A549 (cell line): ENCODE measurements around the gene ENPP4. TPM values are rescaled to one million over a fixed set of nuclear protein-coding genes. Genes with fewer than 3 reads are reported as not detected.

ENCODE experiments used
- ATAC-seq, 2 experiments: fragments of 200-7000 bp in 1 of 2; fragments of >200 bp in 1 of 2; cut with Nextera tagmentation in 1 of 2; cut with Tn5 transposase in 1 of 2; 3 replicates each; pipeline versions ENCODE4 v1.8.0 to v1.9.1; 2018 to 2020; ENCODE audit warnings: mild to moderate bottlenecking in 1 of 2, moderate library complexity in 1 of 2
- CTCF ChIA-PET: fragments of 300-600 bp; sonication (Branson Sonifier 250); formaldehyde crosslinking; extraction: SDS; loops from one replicate; lab custom pipeline; 2021; ENCODE audit warnings: antibody characterized with exemption, inconsistent platforms; lab: Yijun Ruan, JAX
- POLR2A ChIA-PET: fragments of 350-600 bp; formaldehyde crosslinking; extraction: SDS; loops from one replicate; lab custom pipeline; 2021; ENCODE audit warnings: antibody characterized with exemption, inconsistent platforms; lab: Yijun Ruan, JAX
- DNase-seq, 2 experiments: peaks; one replicate each; pipeline versions ENCODE4 v3.0.0 to v3.0.0-alpha.2; 2011 to 2016; ENCODE audit warnings: low read depth in 1 of 2, low spot score in 1 of 2
- FAIRE-seq: peaks from 2 replicates; lab custom pipeline; 2011; peaks lifted over from hg19 to GRCh38; lab: Jason Lieb, UNC
- H3K27ac ChIP-seq, 2 experiments: fragments of >200 bp; sonication (Bioruptor Twin); formaldehyde crosslinking; 3 replicates each; pipeline ENCODE4 v1.5.1; 2016 to 2017
- H3K4me1 ChIP-seq: fragments of >200 bp; sonication (Bioruptor Twin); formaldehyde crosslinking; 3 replicates; pipeline ENCODE4 v1.6.1; 2016
- H3K4me2 ChIP-seq: fragments of >200 bp; sonication (Bioruptor Twin); formaldehyde crosslinking; 3 replicates; pipeline ENCODE4 v1.6.1; 2016
- H3K4me3 ChIP-seq: fragments of >200 bp; sonication (Bioruptor Twin); formaldehyde crosslinking; 3 replicates; pipeline ENCODE4 v1.5.1; 2016
- H3K9me3 ChIP-seq: fragments of >200 bp; sonication (Bioruptor Twin); formaldehyde crosslinking; 3 replicates; pipeline ENCODE4 v1.6.1; 2016
- ATOH8 ChIP-seq: fragments of 250-450 bp; sonication (Bioruptor Pico); IDR thresholded peaks from 2 replicates; pipeline ENCODE4 v1.5.0; 2020; ENCODE audit warnings: low read depth, mild to moderate bottlenecking, moderate library complexity
- CBX8 ChIP-seq: fragments of 200-600 bp; sonication (generic); IDR thresholded peaks from 2 replicates; pipeline ENCODE4 v1.6.1; 2016
- EHMT2 ChIP-seq: fragments of 200-600 bp; sonication (generic); IDR thresholded peaks from 2 replicates; pipeline ENCODE4 v1.6.1; 2016; ENCODE audit warnings: antibody characterized with exemption, low read depth, mild to moderate bottlenecking, moderate library complexity
- EP300 ChIP-seq, 2 experiments: fragments of >200 bp; sonication (Bioruptor Twin); formaldehyde crosslinking; IDR thresholded peaks; 2 replicates in 1 of 2; 3 replicates in 1 of 2; pipeline ENCODE4 v1.6.1; 2016 to 2017
- FOSB ChIP-seq: fragments of 250-450 bp; sonication (Bioruptor Pico); IDR thresholded peaks from 2 replicates; pipeline ENCODE4 v1.5.0; 2020; ENCODE audit warnings: mild to moderate bottlenecking, moderate library complexity
- HOXA7 ChIP-seq: fragments of 250-450 bp; sonication (Bioruptor Pico); IDR thresholded peaks from 2 replicates; pipeline ENCODE4 v1.5.0; 2020; ENCODE audit warnings: mild to moderate bottlenecking, moderate library complexity
- JUNB ChIP-seq: fragments of >200 bp; sonication (Bioruptor Twin); formaldehyde crosslinking; IDR thresholded peaks from 2 replicates; pipeline ENCODE4 v1.6.1; 2016
- MYC ChIP-seq: IDR thresholded peaks from 2 replicates; pipeline ENCODE4 v1.6.1; 2012; ENCODE audit warnings: mild to moderate bottlenecking, inconsistent platforms, low read length, improper control_type of control experiment, borderline replicate concordance
- NFE2L2 ChIP-seq: fragments of 150-350 bp; conservative IDR thresholded peaks from 2 replicates; pipeline ENCODE4 v1.6.1; 2014; ENCODE audit warnings: low read length
- NPAS2 ChIP-seq: fragments of 250-450 bp; sonication (Bioruptor Pico); IDR thresholded peaks from 2 replicates; pipeline ENCODE4 v1.8.0; 2022; ENCODE audit warnings: mild to moderate bottlenecking, moderate library complexity, borderline replicate concordance
- RAD21 ChIP-seq, 2 experiments: fragments of >200 bp in 1 of 2; sonication (Bioruptor Twin) in 1 of 2; formaldehyde crosslinking in 1 of 2; IDR thresholded peaks in 1 of 2; conservative IDR thresholded peaks in 1 of 2; 2 replicates in 1 of 2; 3 replicates in 1 of 2; pipeline ENCODE4 v1.6.1; 2012 to 2018; ENCODE audit warnings: inconsistent platforms in 1 of 2
- RCOR1 ChIP-seq: fragments of 150-350 bp; IDR thresholded peaks from 2 replicates; pipeline ENCODE4 v1.6.1; 2014; ENCODE audit warnings: antibody characterized with exemption, low read length, low read depth
- REST ChIP-seq: fragments of 200-600 bp; sonication (generic); IDR thresholded peaks from 2 replicates; pipeline ENCODE4 v1.6.1; 2016; ENCODE audit warnings: antibody characterized with exemption, mild to moderate bottlenecking, moderate library complexity
- RFX5 ChIP-seq: fragments of 450-650 bp; IDR thresholded peaks from 2 replicates; pipeline ENCODE4 v1.7.1; 2014; ENCODE audit warnings: antibody characterized with exemption, mild to moderate bottlenecking, moderate library complexity
- RNF2 ChIP-seq: fragments of 200-600 bp; sonication (generic); IDR thresholded peaks from 2 replicates; pipeline ENCODE4 v1.6.1; 2016; ENCODE audit warnings: low read depth, mild to moderate bottlenecking, antibody characterized with exemption, moderate library complexity, borderline replicate concordance
- SREBF2 ChIP-seq: fragments of 450-650 bp; IDR thresholded peaks from 2 replicates; pipeline ENCODE4 v1.6.1; 2014; ENCODE audit warnings: mild to moderate bottlenecking, moderate library complexity
- ZFP36 ChIP-seq: fragments of 450-650 bp; IDR thresholded peaks from 2 replicates; pipeline ENCODE4 v1.6.1; 2014; ENCODE audit warnings: borderline replicate concordance; ENCODE audit not compliant: partially characterized antibody
- ZSCAN20 ChIP-seq: fragments of 250-450 bp; sonication (Bioruptor Pico); IDR thresholded peaks from 2 replicates; pipeline ENCODE4 v1.8.0; 2022; ENCODE audit warnings: mild to moderate bottlenecking, moderate library complexity
- WGBS: methylation state at CpG from one replicate; pipeline ENCODE4 v1.1.6; 2017; ENCODE audit errors: missing lambda C conversion rate; 5-methylcytosine and 5-hydroxymethylcytosine counted together
- polyA plus RNA-seq, 4 experiments: library from polyadenylated mRNA; depleted of rRNA in 3 of 4; stranded (reverse); fragments of >200 nt; fragmentation: RNase III in 1 of 4; extraction: RNeasy Plus Mini Kit Qiagen cat#74134 plus additional on column Dnase treatment in 1 of 4; gene quantifications; 2 replicates in 3 of 4; 3 replicates in 1 of 4; pipeline ENCODE4 v1.2.3, GENCODE V29; 2011 to 2017

ENPP4 gene
- polyA plus RNA-seq, 2 of the 4 experiments (the other 2 are of a cell fraction) = 0.65 to 1.0 TPM

- TF ChIP-seq REST (no peak), RFX5 (no peak), EP300 (IDR thresholded peaks at IDR 0.05) (no peak), RNF2 (no peak), RAD21 (conservative IDR thresholded peaks at IDR 0.05 in 1 of 2, IDR thresholded peaks at IDR 0.05 in 1 of 2) (no peak), NPAS2 (CRISPR knock-in tag) (no peak)
These were observed 29.8 kb upstream of the ENPP4 start (continued) for GRCh38 chr6:46099952-46100351.

GRCh38 chr6:46102123-46102522 is 27.7 kb upstream of the ENPP4 start:
- Histone ChIP-seq H3K4me1 (no peaks in the 10 kb centered on the region), H3K9me3 (no peaks in the 10 kb centered on the region), H3K4me3 (no peak overlapping the region), H3K27ac (no peak overlapping the region), H3K4me2 (no peak overlapping the region)
- no peak for FAIRE-seq
- no peak for ATAC-seq
- no peak for DNase-seq
- 5% methylated on average over 3 of the region's 3 CpGs for WGBS
- CTCF ChIA-PET = no interaction called here
- TF ChIP-seq EHMT2 (no peak), REST (no peak), MYC (no peak), SREBF2 (no peak), CBX8 (no peak)
- POLR2A ChIA-PET = no interaction called here

GRCh38 chr6:46103441-46104115 is 26.2 kb upstream of the ENPP4 start:
- Histone ChIP-seq H3K4me3 (no peak overlapping the region), H3K9me3 (no peaks in the 10 kb centered on the region), H3K4me1 (no peaks in the 10 kb centered on the region), H3K27ac (no peak overlapping the region), H3K4me2 (no peak overlapping the region)
- no peak for FAIRE-seq
- DNase-seq = no peak
- TF ChIP-seq RNF2 = no peak
- no peak for TF ChIP-seq ZFP36
- TF ChIP-seq REST = no peak
- TF ChIP-seq JUNB = no peak
- no peak for TF ChIP-seq ZSCAN20
- no peak for TF ChIP-seq SREBF2
- no peak for TF ChIP-seq NFE2L2
- no peak for TF ChIP-seq HOXA7
- no peak for TF ChIP-seq FOSB
- no peak for TF ChIP-seq RCOR1
- no peak for TF ChIP-seq ATOH8 (CRISPR knock-in tag)
- ATAC-seq = no peak
- ChIA-PET CTCF (interaction anchor here (1.1 kb wide), 1 partner anchor 887 kb away, joined by 3 read pairs; no protein-coding TSS in a partner anchor), POLR2A (no interaction called here)
